ENCODE data around the gene MAMSTR. TPM values are rescaled to one million over a fixed set of nuclear protein-coding genes. Genes with fewer than 3 reads are reported as not detected.

The MAMSTR gene
- total RNA-seq (2011; cell fraction: chromatin; rRNA removed; ENCODE audit: low replicate concordance), result 1.8 and 3.4 TPM in 2 replicates
- total RNA-seq (2011; cell fraction: nucleolus; rRNA removed), result 2.5 and 3.2 TPM in 2 replicates
- 2.4 and 2.7 TPM in 2 replicates for total RNA-seq (2011; cell fraction: nucleoplasm; rRNA removed)
- total RNA-seq (2014; rRNA removed) (0.27 and 0.45 TPM in 2 replicates), total RNA-seq (2014; rRNA removed; fragmentation: Illumina TruSeq; extraction: Trizol) (0.22 and 0.29 TPM in 2 replicates), total RNA-seq (2015; rRNA removed; fragmentation: Illumina TruSeq; extraction: Trizol) (0.49 and 0.51 TPM in 2 replicates), total RNA-seq (2021) (1.00 and 1.3 TPM in 2 replicates), polyA plus RNA-seq (2011; rRNA removed) (0.27 and 0.29 TPM in 2 replicates), polyA plus RNA-seq (2014; fragmentation: Illumina TruSeq; extraction: Trizol) (0.55 and 0.73 TPM in 2 replicates), polyA plus RNA-seq (2014; fragmentation: Nextera tagmentation; extraction: Ambion mirVana) (under 1 TPM in 1 of 2 experiments, not detected in 1; 0.08 TPM), polyA plus RNA-seq (2014; rRNA removed) (0.84 and 0.91 TPM in 2 replicates), polyA minus RNA-seq (2011; rRNA and poly(A)+ RNA removed) (0.35 and 0.51 TPM in 2 replicates), Bru-seq, nascent RNA (percentile 40 among the genes with signal in this experiment), BruChase-seq, experiment 1, labeled RNA remaining after a 2-hour chase (percentile 23 among the genes with signal in this experiment), BruChase-seq, experiment 2, labeled RNA remaining after a 6-hour chase (percentile 33 among the genes with signal in this experiment)
- polyA plus RNA-seq (2011; cell fraction: cytosol; rRNA removed), result 0.37 and 0.70 TPM in 2 replicates
- polyA plus RNA-seq (2011; cell fraction: nucleus; rRNA removed), result 0.66 and 0.73 TPM in 2 replicates
- 0.50 and 0.64 TPM in 2 replicates for polyA plus RNA-seq (2012)
- not detected in 2 replicates for polyA minus RNA-seq (2011; cell fraction: cytosol; rRNA and poly(A)+ RNA removed)
- 0.67 and 0.78 TPM in 2 replicates for polyA minus RNA-seq (2011; cell fraction: nucleus; rRNA and poly(A)+ RNA removed)
- long read RNA-seq, experiment 1, partial matches to known transcripts, result 2 of 2 reads
- long read RNA-seq, experiment 1, other reads (novel, unspliced or antisense), result 0 of 2 reads
- long read RNA-seq, experiment 2, result 0 reads
- long read RNA-seq, experiment 3, partial matches to known transcripts, result 1 of 2 reads
- long read RNA-seq, experiment 3, other reads (novel, unspliced or antisense), result 1 of 2 reads

DNA sequence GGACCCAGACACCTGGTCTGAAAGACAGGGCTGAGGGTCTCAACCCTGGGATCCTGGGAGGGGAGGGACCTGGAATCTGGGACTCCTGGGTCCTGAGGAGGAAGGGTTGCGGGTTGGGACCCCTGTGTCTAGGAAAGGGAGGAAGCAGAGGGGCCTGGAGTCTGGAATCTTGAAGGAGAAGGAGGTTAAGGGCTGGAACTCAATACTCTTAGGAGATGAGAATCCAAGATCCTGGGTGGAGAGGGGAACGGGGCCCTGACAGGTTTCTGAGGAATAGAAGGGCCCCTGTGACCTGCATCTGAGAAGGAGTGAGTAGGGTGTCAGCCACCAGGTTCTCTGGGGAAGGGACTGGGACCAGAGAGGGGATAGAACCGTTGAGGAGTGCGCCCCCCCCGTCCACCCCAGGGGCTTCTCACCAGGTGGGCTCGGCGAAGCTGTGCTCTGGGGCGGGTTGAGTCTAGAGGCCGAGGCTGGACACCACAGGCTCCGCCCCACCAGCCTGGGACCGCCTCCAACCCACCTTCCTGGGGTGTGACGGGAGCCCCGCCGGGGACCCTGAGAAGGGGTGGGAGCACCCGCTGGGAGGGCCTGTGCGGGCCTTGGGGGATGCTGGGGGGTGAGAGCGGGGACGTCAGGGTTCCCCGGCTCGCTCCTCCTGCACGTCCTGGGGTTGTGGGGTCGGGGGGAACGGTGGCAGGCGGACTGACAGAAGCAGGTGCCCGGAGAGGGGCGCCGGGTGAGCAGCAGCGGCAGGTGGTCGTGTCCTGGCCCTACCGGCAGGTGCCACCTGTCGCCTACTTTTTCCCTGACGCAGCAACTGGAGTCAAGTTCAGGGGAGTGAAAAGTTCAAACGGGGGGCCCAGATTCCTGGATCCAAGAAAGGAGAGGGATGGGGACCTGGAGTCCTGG, at the start of gene MAMSTR:
Gene MAMSTR, minus strand, starts transcription at position 463 of the 909 bp plus-strand sequence. CDS start 694 bp downstream, outside the sequence.
- H3K4me2 ChIP-seq (ENCODE audit: insufficient read depth, low read length), result peak within 1 kb of the TSS; percentile 84
- no peaks in the 10 kb centered on the region for H4K20me1 ChIP-seq (replicated peaks; ENCODE audit: control insufficient read depth, insufficient read depth, low read length)
- peak within 1 kb of the TSS; percentile 75 for H3K27ac ChIP-seq (ENCODE audit: extremely low read depth, low read depth, low read length)
- FAIRE-seq, result no peak
- H3K4me1 ChIP-seq (replicated peaks in 1 of 2; ENCODE audit: control insufficient read depth in 2 of 2, insufficient read depth in 2 of 2, low read length in 2 of 2), result peaks cover 16 to 62% of the 10 kb centered on the region in 2 experiments
- 0 out of 3 replicates have a peak, but pooled peaks cover 3% of the 10 kb centered on the region for H3K79me2 ChIP-seq (ENCODE audit: control insufficient read depth, insufficient read depth, low read length)
- intact Hi-C loops (cut with micrococcal nuclease) (no loop called here), in situ Hi-C loops (cut with MboI) (no loop called here)
- POLR2A ChIA-PET, result interaction anchor here (1.1 kb wide), 1 partner anchor 58 kb away, joined by 3 read pairs; no protein-coding TSS in a partner anchor
- H3K4me3 ChIP-seq, result peak within 1 kb of the TSS; percentile 54
- no peaks in the 10 kb centered on the region for H3K9me1 ChIP-seq (ENCODE audit: control insufficient read depth, insufficient read depth, low read length)
- peak in 2 of 4 experiments; percentile 41 to 44 for DNase-seq (ENCODE audit: extremely low read depth in 1 of 4, low spot score in 3 of 4)
- peak within 1 kb of the TSS; percentile 69 to 91 for H3K9ac ChIP-seq (ENCODE audit: insufficient read depth in 1 of 2, low read depth in 2 of 2, low read length in 2 of 2)
- H3K36me3 ChIP-seq (ENCODE audit: control insufficient read depth, insufficient read depth, low read length), result no peaks in the 10 kb centered on the region
- WGBS (ENCODE audit: insufficient coverage, low coverage, missing lambda C conversion rate), result 80% methylated on average over 15 of the region's 33 CpGs
- H3K9me3 ChIP-seq (replicated peaks; ENCODE audit: control insufficient read depth, insufficient read depth, low read depth, low read length), result no peaks in the 10 kb centered on the region
- BruUV-seq (replicated peaks), result no TSS peak
- ATAC-seq, result no peak
- CTCF ChIA-PET (ENCODE audit: low intra/inter-chr PET ratio), result interaction anchor here (0.6 kb wide), 1 partner anchor 532 kb away, joined by 4 read pairs; no protein-coding TSS in a partner anchor
- no peaks in the 10 kb centered on the region for H3K27me3 ChIP-seq (ENCODE audit: control insufficient read depth in 2 of 2, insufficient read depth in 2 of 2, low read length in 2 of 2)
- TF ChIP-seq PCBP1 (IDR thresholded peaks at IDR 0.05; ENCODE audit: low read depth, low read length, poor library complexity, severe bottlenecking) (peak; percentile 30), ZNF282 (CRISPR knock-in tag; IDR thresholded peaks at IDR 0.05) (no peak), MCM3 (IDR thresholded peaks at IDR 0.05) (no peak), POLR2G (IDR thresholded peaks at IDR 0.05; ENCODE audit: low read depth, low read length) (peak; percentile 68)
- H2AFZ ChIP-seq (ENCODE audit: low read depth, low read length), result peak within 1 kb of the TSS; percentile 98

All from K562 (cell line).